ENCODE measurements around the gene SOCS1.

- TF ChIP-seq, protein P1, sequence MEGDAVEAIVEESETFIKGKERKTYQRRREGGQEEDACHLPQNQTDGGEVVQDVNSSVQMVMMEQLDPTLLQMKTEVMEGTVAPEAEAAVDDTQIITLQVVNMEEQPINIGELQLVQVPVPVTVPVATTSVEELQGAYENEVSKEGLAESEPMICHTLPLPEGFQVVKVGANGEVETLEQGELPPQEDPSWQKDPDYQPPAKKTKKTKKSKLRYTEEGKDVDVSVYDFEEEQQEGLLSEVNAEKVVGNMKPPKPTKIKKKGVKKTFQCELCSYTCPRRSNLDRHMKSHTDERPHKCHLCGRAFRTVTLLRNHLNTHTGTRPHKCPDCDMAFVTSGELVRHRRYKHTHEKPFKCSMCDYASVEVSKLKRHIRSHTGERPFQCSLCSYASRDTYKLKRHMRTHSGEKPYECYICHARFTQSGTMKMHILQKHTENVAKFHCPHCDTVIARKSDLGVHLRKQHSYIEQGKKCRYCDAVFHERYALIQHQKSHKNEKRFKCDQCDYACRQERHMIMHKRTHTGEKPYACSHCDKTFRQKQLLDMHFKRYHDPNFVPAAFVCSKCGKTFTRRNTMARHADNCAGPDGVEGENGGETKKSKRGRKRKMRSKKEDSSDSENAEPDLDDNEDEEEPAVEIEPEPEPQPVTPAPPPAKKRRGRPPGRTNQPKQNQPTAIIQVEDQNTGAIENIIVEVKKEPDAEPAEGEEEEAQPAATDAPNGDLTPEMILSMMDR (conservative IDR thresholded peaks at IDR 0.05; ENCODE audit: low read length), result no peak
- TF ChIP-seq EZH2phosphoT487 (IDR thresholded peaks at IDR 0.05; ENCODE audit: borderline replicate concordance, low read depth, low read length), result no peak
Observed at GRCh38 chr16:11260596-11260966, 4.6 kb upstream of the SOCS1 start.

Measured in OCI-LY7 (cell line).